ENCODE results near the gene FIS1.

Gene FIS1

DNA sequence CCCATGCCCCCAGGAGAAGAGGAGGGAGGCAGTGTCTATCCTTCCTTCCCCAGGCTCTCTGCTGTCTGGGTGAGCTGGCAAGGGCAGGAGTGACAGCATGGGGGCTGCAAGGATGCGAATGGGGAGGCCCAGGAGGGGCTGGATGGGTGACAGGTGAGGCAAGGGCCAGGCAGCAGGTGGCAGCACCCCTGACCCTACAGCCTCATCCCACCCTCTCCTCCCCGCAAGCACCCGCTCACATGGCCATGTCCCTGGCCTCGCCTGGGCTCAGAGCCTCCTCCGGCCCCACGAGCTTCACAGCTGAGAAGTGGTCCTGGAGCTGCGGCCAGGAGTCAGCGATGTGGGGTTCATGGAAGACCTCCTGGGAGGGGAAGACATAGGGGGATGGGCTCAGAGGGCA lies 32.9 kb downstream of the FIS1 start:
- TF ChIP-seq, protein P1, sequence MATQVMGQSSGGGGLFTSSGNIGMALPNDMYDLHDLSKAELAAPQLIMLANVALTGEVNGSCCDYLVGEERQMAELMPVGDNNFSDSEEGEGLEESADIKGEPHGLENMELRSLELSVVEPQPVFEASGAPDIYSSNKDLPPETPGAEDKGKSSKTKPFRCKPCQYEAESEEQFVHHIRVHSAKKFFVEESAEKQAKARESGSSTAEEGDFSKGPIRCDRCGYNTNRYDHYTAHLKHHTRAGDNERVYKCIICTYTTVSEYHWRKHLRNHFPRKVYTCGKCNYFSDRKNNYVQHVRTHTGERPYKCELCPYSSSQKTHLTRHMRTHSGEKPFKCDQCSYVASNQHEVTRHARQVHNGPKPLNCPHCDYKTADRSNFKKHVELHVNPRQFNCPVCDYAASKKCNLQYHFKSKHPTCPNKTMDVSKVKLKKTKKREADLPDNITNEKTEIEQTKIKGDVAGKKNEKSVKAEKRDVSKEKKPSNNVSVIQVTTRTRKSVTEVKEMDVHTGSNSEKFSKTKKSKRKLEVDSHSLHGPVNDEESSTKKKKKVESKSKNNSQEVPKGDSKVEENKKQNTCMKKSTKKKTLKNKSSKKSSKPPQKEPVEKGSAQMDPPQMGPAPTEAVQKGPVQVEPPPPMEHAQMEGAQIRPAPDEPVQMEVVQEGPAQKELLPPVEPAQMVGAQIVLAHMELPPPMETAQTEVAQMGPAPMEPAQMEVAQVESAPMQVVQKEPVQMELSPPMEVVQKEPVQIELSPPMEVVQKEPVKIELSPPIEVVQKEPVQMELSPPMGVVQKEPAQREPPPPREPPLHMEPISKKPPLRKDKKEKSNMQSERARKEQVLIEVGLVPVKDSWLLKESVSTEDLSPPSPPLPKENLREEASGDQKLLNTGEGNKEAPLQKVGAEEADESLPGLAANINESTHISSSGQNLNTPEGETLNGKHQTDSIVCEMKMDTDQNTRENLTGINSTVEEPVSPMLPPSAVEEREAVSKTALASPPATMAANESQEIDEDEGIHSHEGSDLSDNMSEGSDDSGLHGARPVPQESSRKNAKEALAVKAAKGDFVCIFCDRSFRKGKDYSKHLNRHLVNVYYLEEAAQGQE (IDR thresholded peaks at IDR 0.05; ENCODE audit: insufficient read depth in 1 of 2, low read depth in 2 of 2, low read length in 2 of 2), result no peak
- no peak for TF ChIP-seq SIN3A (IDR thresholded peaks at IDR 0.05; ENCODE audit: borderline replicate concordance, insufficient read depth, low read length)
- no peak for TF ChIP-seq FOXP2 (optimal IDR thresholded peaks at IDR 0.05; ENCODE audit: borderline replicate concordance, extremely low read depth, extremely low read length, insufficient read depth)
- TF ChIP-seq POLR2AphosphoS5 (IDR thresholded peaks at IDR 0.05; ENCODE audit: low read depth, low read length), result no peak
- no peak for TF ChIP-seq TAF1 (IDR thresholded peaks at IDR 0.05; ENCODE audit: borderline replicate concordance, insufficient read depth, low read length)

GRCh38 chr7:101211501-101211900 lies 33.4 kb downstream of the FIS1 start:
- TF ChIP-seq POLR2AphosphoS5 (IDR thresholded peaks at IDR 0.05; ENCODE audit: low read depth, low read length) (no peak), SIN3A (IDR thresholded peaks at IDR 0.05; ENCODE audit: borderline replicate concordance, insufficient read depth, low read length) (no peak)

DNA sequence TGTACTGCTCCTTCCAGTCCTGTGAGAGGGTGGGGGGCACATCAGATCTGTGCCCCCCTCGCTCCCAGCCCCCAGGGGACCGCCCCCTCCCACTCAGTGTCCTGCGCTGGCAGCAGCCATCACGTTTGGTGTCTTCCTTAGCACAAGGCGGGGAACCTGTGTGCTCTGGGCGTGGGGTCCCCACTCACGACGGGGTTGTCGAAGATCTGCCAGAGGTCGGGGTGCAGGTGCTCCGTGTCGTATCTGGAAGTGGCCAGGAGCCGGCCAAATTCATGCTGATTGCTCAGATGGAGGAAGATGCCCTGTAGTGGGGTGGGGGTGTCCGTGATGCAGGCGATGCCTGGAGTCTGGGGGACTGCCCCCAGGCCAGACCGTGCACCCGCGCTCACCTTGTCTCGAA lies 34.7 kb downstream of the FIS1 start:
- TF ChIP-seq FOXP2 (optimal IDR thresholded peaks at IDR 0.05; ENCODE audit: borderline replicate concordance, extremely low read depth, extremely low read length, insufficient read depth) (no peak), TAF1 (IDR thresholded peaks at IDR 0.05; ENCODE audit: borderline replicate concordance, insufficient read depth, low read length) (no peak), POLR2AphosphoS5 (IDR thresholded peaks at IDR 0.05; ENCODE audit: low read depth, low read length) (no peak), SIN3A (IDR thresholded peaks at IDR 0.05; ENCODE audit: borderline replicate concordance, insufficient read depth, low read length) (no peak)
- TF ChIP-seq, protein P1 (IDR thresholded peaks at IDR 0.05; ENCODE audit: insufficient read depth in 1 of 2, low read depth in 2 of 2, low read length in 2 of 2), result no peak

DNA sequence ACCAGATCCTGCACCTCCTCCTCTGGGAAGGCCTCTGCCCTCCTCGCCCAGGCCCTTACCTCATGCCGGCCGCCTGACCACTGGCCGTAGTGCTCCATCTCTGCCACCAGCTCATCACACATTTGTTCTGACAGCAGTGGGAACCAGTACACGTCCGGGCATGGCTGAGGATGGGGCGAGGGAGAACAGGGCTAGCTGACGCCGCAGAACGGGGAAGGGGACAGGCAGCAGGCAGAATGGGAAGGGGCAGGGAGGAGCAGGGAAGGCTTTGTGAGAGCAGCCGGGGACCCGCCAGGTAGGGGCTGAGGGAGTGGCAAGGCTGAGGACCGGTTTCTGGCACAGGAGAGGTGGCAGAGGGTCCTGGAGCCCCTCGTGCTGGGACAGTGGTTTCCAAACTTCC lies 36.1 kb downstream of the FIS1 start:
- TF ChIP-seq FOXP2 (optimal IDR thresholded peaks at IDR 0.05; ENCODE audit: borderline replicate concordance, extremely low read depth, extremely low read length, insufficient read depth) (no peak), SIN3A (IDR thresholded peaks at IDR 0.05; ENCODE audit: borderline replicate concordance, insufficient read depth, low read length) (no peak), POLR2AphosphoS5 (IDR thresholded peaks at IDR 0.05; ENCODE audit: low read depth, low read length) (no peak), TAF1 (IDR thresholded peaks at IDR 0.05; ENCODE audit: borderline replicate concordance, insufficient read depth, low read length) (no peak)
- TF ChIP-seq, protein P1 (IDR thresholded peaks at IDR 0.05; ENCODE audit: insufficient read depth in 1 of 2, low read depth in 2 of 2, low read length in 2 of 2), result no peak

DNA sequence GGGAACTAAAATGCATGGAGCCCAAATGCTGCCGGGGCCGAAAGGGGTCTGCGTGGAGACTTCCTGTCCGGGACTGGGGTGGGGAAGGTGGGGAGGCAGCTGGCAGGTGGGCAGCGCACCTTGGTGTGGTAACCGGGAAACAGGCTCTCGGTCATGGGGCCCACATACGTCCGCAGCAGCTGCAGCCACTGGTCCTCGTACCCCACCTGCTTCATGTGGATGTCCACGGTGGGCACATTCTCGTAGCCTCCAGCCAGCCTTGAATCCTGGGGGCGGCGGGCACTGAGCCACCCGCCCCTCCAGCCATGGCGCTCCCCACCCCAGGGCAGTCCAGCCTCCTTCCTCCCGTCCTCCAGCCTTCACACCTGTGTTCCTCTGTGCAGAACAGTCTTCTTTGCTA lies 37.4 kb downstream of the FIS1 start:
- TF ChIP-seq, protein P1 (IDR thresholded peaks at IDR 0.05; ENCODE audit: insufficient read depth in 1 of 2, low read depth in 2 of 2, low read length in 2 of 2), result no peak
- no peak; the same call in 1 of the 2 replicates for TF ChIP-seq POLR2AphosphoS5 (IDR thresholded peaks at IDR 0.05; ENCODE audit: low read depth, low read length)
- TF ChIP-seq TAF1 (IDR thresholded peaks at IDR 0.05; ENCODE audit: borderline replicate concordance, insufficient read depth, low read length), result no peak
- no peak for TF ChIP-seq FOXP2 (optimal IDR thresholded peaks at IDR 0.05; ENCODE audit: borderline replicate concordance, extremely low read depth, extremely low read length, insufficient read depth)
- TF ChIP-seq SIN3A (IDR thresholded peaks at IDR 0.05; ENCODE audit: borderline replicate concordance, insufficient read depth, low read length), result no peak

Measured in PFSK-1 (cell line).